Brain microvascular endothelial cell (primary cell): ENCODE measurements around the gene XRCC4.

Source experiments
- DNase-seq: peaks from one replicate; pipeline ENCODE4 v3.0.0-alpha.2; 2020
- H3K27ac ChIP-seq: fragments of 250-450 bp; sonication (Bioruptor Pico); 2 replicates; pipeline ENCODE4 v1.5.1; 2020; ENCODE audit warnings: mild to moderate bottlenecking, moderate library complexity
- H3K27me3 ChIP-seq: fragments of 250-450 bp; sonication (Bioruptor Pico); replicated peaks from 2 replicates; pipeline ENCODE4 v1.5.1; 2020; ENCODE audit warnings: mild to moderate bottlenecking
- H3K36me3 ChIP-seq: fragments of 250-450 bp; sonication (Bioruptor Pico); replicated peaks from 2 replicates; pipeline ENCODE4 v1.5.1; 2020; ENCODE audit warnings: mild to moderate bottlenecking
- H3K4me3 ChIP-seq: 2 replicates; pipeline ENCODE4 v1.5.1; 2011; ENCODE audit warnings: low read depth, mild to moderate bottlenecking, control low read depth, low read length, moderate library complexity
- in situ Hi-C: cut with HindIII; loops from 2 replicates; pipeline ENCODE4 v1.10.0; 2017; ENCODE audit warnings: low sequenced_read_pairs, low pct_ligation_motif_present
- TF ChIP-seq, protein P1 (sequence below): IDR thresholded peaks from 2 replicates; pipeline ENCODE4 v1.5.1; 2011; ENCODE audit warnings: low read depth, mild to moderate bottlenecking, moderate library complexity, low read length, control low read depth, inconsistent platforms; ENCODE audit errors: missing control alignments

Gene XRCC4

DNA sequence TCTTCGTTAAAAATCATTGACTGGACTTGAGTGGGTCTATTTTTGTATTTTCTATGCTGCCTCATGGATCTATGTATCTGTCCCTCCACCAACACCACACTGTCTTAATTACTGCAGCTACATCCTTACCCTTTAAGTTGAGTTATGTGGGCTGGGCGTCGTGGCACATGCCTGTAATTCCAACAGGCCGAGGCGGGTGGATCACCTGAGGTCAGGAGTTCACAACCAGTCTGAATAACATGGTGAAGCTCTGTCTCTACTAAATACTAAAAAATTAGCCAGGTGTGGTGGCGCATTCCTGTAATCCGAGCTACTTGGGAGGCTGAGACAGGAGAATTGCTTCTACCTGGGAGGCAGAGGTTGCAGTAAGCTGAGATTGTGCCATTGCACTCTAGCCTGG lies 48.2 kb downstream of the XRCC4 start:
- Histone ChIP-seq H3K36me3 (no peaks in the 10 kb centered on the region), H3K4me3 (no peak overlapping the region), H3K27ac (no peak overlapping the region), H3K27me3 (no peaks in the 10 kb centered on the region)
- TF ChIP-seq, protein P1, sequence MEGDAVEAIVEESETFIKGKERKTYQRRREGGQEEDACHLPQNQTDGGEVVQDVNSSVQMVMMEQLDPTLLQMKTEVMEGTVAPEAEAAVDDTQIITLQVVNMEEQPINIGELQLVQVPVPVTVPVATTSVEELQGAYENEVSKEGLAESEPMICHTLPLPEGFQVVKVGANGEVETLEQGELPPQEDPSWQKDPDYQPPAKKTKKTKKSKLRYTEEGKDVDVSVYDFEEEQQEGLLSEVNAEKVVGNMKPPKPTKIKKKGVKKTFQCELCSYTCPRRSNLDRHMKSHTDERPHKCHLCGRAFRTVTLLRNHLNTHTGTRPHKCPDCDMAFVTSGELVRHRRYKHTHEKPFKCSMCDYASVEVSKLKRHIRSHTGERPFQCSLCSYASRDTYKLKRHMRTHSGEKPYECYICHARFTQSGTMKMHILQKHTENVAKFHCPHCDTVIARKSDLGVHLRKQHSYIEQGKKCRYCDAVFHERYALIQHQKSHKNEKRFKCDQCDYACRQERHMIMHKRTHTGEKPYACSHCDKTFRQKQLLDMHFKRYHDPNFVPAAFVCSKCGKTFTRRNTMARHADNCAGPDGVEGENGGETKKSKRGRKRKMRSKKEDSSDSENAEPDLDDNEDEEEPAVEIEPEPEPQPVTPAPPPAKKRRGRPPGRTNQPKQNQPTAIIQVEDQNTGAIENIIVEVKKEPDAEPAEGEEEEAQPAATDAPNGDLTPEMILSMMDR, result no peak
- in situ Hi-C loops, result no loop called here
- no peak for DNase-seq

DNA sequence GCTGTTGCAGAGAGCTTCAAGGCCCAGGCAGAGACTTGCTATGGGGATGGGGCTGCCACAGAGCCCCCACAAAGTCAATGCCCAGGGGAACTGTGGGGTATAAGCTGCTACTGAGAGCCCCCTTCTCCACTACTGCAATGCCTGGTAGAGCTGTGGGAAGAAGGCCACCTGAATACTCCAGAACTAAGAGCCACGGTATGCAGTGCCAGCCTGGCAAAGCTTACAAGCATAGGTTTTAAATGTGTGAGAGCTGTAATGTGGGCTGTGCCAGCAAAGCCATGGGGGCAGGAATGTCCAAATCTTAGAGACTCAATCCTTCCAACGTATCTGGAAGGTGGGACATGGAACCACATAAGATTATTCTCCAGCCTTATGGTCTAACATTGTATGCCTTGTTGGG lies 49.2 kb downstream of the XRCC4 start:
- TF ChIP-seq, protein P1, result no peak
- Histone ChIP-seq H3K36me3 (no peaks in the 10 kb centered on the region), H3K27ac (no peak overlapping the region), H3K4me3 (no peak overlapping the region), H3K27me3 (no peaks in the 10 kb centered on the region)
- no peak for DNase-seq
- in situ Hi-C loops, result no loop called here

DNA sequence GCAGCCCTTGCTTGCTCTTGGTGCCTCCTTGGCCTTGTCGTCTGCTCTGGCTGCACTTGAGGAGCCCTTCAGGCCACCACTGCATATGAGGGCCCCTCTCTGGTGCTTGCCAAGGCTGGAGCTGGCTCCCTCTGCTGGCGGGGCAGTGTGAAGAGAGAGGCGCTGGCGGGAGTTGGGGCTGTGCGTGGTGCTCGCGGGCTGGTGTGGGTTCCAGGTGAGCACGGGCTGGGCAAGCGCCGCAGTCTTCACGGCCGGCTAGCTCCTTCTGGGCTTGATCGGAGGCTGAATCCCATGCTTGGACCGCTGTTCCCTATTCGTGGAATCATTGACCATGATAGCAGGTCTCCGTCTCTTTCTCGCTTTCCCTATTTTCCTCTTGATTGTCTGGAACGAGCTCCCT lies 56.5 kb downstream of the XRCC4 start:
- Histone ChIP-seq H3K27ac (no peak overlapping the region), H3K4me3 (no peak overlapping the region), H3K36me3 (no peaks in the 10 kb centered on the region), H3K27me3 (no peaks in the 10 kb centered on the region)
- in situ Hi-C loops, result no loop called here
- TF ChIP-seq, protein P1, result no peak
- no peak for DNase-seq

DNA sequence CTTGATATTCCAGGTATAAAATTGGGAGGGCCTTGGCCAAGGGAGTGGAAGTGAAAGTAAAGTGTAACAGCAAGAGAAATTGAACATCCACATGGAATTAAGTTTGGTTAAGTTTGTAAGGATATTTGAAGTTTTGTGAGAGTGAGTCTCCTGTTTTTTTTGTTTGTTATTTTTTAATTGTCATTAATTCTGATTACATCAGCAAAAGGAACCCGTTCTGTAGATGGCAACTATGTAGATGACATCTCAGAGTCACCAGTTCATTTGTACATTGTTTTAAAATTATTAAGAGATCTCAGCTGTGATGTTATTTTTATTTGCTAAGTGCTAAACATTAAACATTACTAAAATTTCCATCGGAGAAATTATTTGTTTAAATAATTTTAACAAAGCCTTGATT lies 65.2 kb downstream of the XRCC4 start:
- in situ Hi-C loops, result no loop called here

DNA sequence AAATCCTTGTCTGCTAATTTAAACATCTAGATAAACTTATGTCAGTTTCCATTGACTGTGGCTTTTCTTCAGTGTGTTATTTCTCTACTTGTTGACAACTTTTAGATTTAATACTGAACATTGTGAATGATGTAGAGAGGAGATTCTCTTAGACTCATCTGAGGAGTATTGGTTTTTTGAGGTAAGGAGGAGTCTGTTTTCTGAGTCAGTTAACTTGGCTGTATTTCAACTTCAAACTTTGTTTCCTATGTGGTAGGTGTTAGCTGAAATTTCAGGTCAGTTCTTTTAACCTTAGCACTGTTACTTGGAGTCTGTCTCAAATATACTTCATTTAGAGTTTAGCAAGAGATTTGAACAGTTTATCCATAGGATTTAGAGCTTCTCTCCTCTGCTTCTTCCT lies 67.9 kb downstream of the XRCC4 start:
- in situ Hi-C loops, result no loop called here
- no peak overlapping the region for H3K4me3 ChIP-seq
- TF ChIP-seq, protein P1, result no peak
- H3K36me3 ChIP-seq, result no peaks in the 10 kb centered on the region
- no peaks in the 10 kb centered on the region for H3K27me3 ChIP-seq
- DNase-seq, result no peak
- no peak overlapping the region for H3K27ac ChIP-seq

More for the DNA sequence above, 65.2 kb downstream of the XRCC4 start:
- no peak for DNase-seq
- H3K27me3 ChIP-seq, result no peaks in the 10 kb centered on the region
- no peaks in the 10 kb centered on the region for H3K36me3 ChIP-seq
- no peak overlapping the region for H3K27ac ChIP-seq
- TF ChIP-seq, protein P1, result no peak
- H3K4me3 ChIP-seq, result no peak overlapping the region

DNA sequence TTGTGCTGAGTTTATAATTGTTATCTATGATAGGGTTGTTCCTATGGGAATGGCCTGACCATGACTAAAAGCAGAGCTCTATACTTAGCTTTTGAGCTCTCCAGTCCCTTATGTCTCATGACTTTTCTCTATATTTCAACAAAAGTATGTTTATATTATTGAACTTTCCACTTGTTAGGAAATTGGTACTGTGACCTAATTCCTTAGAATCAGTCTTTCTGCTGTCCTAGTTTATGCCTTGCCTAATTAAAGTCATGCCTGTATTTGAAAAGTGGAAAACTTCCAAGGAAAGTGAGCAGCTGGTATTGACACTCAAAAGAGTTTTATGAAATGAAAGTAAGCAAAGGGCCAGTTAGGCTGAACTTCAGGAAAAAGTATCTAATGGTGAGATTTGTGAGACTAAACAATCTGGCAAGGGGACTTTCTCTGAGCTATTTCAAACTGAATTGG lies 68.6 kb downstream of the XRCC4 start:
- H3K27ac ChIP-seq, result no peak overlapping the region
- no peaks in the 10 kb centered on the region for H3K27me3 ChIP-seq
- H3K36me3 ChIP-seq, result no peaks in the 10 kb centered on the region
- in situ Hi-C loops, result no loop called here
- no peak for DNase-seq
- no peak overlapping the region for H3K4me3 ChIP-seq
- TF ChIP-seq, protein P1, result no peak
